K562 (cell line): ENCODE data around the gene PIK3R4. TPM values are rescaled to one million over a fixed set of nuclear protein-coding genes. Genes with fewer than 3 reads are reported as not detected.
A peak's percentile ranks its signal among the peaks of the same experiment; 100 is the strongest.

ENCODE experiments used
- ATAC-seq: fragments of 200-7000 bp; cut with Tn5 transposase; 3 replicates; pipeline ENCODE4 v1.9.1; 2020; ENCODE audit warnings: moderate library complexity
- BruUV-seq: library from RNA; stranded (reverse); fragments of 400-500 nt; replicated peaks from 2 replicates; lab custom pipeline; 2021; lab: Mats Ljungman, UMichigan
- CTCF ChIA-PET: fragments of 300-600 bp; formaldehyde crosslinking; extraction: SDS; loops from one replicate; lab custom pipeline; 2021; ENCODE audit warnings: low intra/inter-chr PET ratio; lab: Yijun Ruan, JAX
- POLR2A ChIA-PET: fragments of 300-600, 350-650 bp; sonication (Branson Sonifier 250); formaldehyde crosslinking; extraction: SDS; loops from one replicate; lab custom pipeline; 2021; ENCODE audit warnings: antibody characterized with exemption, inconsistent platforms; lab: Yijun Ruan, JAX
- DNase-seq, 4 experiments: peaks; one replicate each; pipeline versions ENCODE4 v3.0.0 to v3.0.0-alpha.2; 2011 to 2018; ENCODE audit warnings: low spot score in 3 of 4, mixed read lengths in 3 of 4; ENCODE audit errors: extremely low read depth in 1 of 4
- FAIRE-seq: peaks from 2 replicates; lab custom pipeline; 2011; peaks lifted over from hg19 to GRCh38; lab: Jason Lieb, UNC
- H2AFZ ChIP-seq: 2 replicates; pipeline ENCODE4 v1.6.0; 2011; ENCODE audit warnings: low read depth, low read length, control low read depth, inconsistent platforms
- H3K27ac ChIP-seq: fragments of 200-600 bp; 3 replicates; pipeline ENCODE4 v1.8.0; 2011; ENCODE audit warnings: low read depth, mild to moderate bottlenecking, control low read depth, inconsistent platforms, low read length, moderate library complexity, mixed read lengths; ENCODE audit errors: extremely low read depth
- H3K27me3 ChIP-seq, 2 experiments: fragments of 300-600 bp in 1 of 2; 2 replicates in 1 of 2; 3 replicates in 1 of 2; pipeline versions ENCODE4 v1.6.0 to v1.8.0; 2011; ENCODE audit warnings: inconsistent platforms in 2 of 2, low read length in 2 of 2, mild to moderate bottlenecking in 1 of 2, mixed read lengths in 1 of 2, moderate library complexity in 1 of 2; ENCODE audit not compliant: control insufficient read depth in 2 of 2, insufficient read depth in 2 of 2
- H3K36me3 ChIP-seq: fragments of 300-600 bp; 3 replicates; pipeline ENCODE4 v1.8.0; 2011; ENCODE audit warnings: mild to moderate bottlenecking, low read length, inconsistent platforms; ENCODE audit not compliant: control insufficient read depth, insufficient read depth
- H3K4me1 ChIP-seq, 2 experiments: fragments of 200-600 bp in 1 of 2; replicated peaks in 1 of 2; 2 replicates in 1 of 2; 3 replicates in 1 of 2; pipeline versions ENCODE4 v1.5.1 to v1.8.0; 2011; ENCODE audit warnings: inconsistent platforms in 2 of 2, low read length in 2 of 2, mild to moderate bottlenecking in 1 of 2, mixed read lengths in 1 of 2, moderate library complexity in 1 of 2; ENCODE audit not compliant: control insufficient read depth in 2 of 2, insufficient read depth in 2 of 2
- H3K4me2 ChIP-seq: 2 replicates; pipeline ENCODE4 v1.6.1; 2011; ENCODE audit warnings: low read length, control low read depth, inconsistent platforms, mixed read lengths; ENCODE audit not compliant: insufficient read depth
- H3K4me3 ChIP-seq: fragments of 200-600 bp; sonication (generic), shearing (Covaris generic); 2 replicates; pipeline ENCODE4 v1.5.1; 2016; ENCODE audit warnings: control low read depth, inconsistent platforms
- H3K79me2 ChIP-seq: fragments of 200-600 bp; 3 replicates; pipeline ENCODE4 v1.8.0; 2011; ENCODE audit warnings: low read length, inconsistent platforms; ENCODE audit not compliant: control insufficient read depth, insufficient read depth
- H3K9ac ChIP-seq, 2 experiments: 2 replicates each; pipeline versions ENCODE4 v1.6.0 to v1.6.1; 2011; ENCODE audit warnings: low read depth in 2 of 2, low read length in 2 of 2, control low read depth in 1 of 2, inconsistent platforms in 1 of 2, mild to moderate bottlenecking in 1 of 2, mixed read lengths in 1 of 2; ENCODE audit not compliant: insufficient read depth in 1 of 2
- H3K9me1 ChIP-seq: one replicate; pipeline ENCODE4 v1.6.0; 2011; ENCODE audit warnings: inconsistent platforms, mild to moderate bottlenecking, low read length, moderate library complexity; ENCODE audit not compliant: control insufficient read depth, insufficient read depth
- H3K9me3 ChIP-seq: replicated peaks from 2 replicates; pipeline ENCODE4 v1.5.1; 2011; ENCODE audit warnings: low read depth, low read length, inconsistent platforms; ENCODE audit not compliant: control insufficient read depth, insufficient read depth
- H4K20me1 ChIP-seq: replicated peaks from 2 replicates; pipeline ENCODE4 v1.6.1; 2011; ENCODE audit warnings: low read length, inconsistent platforms, mixed read lengths; ENCODE audit not compliant: control insufficient read depth, insufficient read depth
- CCAR2 ChIP-seq: fragments of 200-400 bp; formaldehyde crosslinking; IDR thresholded peaks from 2 replicates; pipeline ENCODE4 v1.6.1; 2017; ENCODE audit warnings: mild to moderate bottlenecking, low read depth, low read length
- EGR1 ChIP-seq: fragments of 450-650 bp; conservative IDR thresholded peaks from 2 replicates; pipeline ENCODE4 v1.6.1; 2017; ENCODE audit warnings: mild to moderate bottlenecking
- FOXP4 ChIP-seq: sonication (generic); formaldehyde crosslinking; IDR thresholded peaks from 2 replicates; pipeline ENCODE4 v1.8.0; 2022; ENCODE audit warnings: mild to moderate bottlenecking, missing genetic modification reagents, borderline replicate concordance
- HNRNPH1 ChIP-seq: fragments of 200-400 bp; formaldehyde crosslinking; optimal IDR thresholded peaks from 2 replicates; pipeline ENCODE3; 2017; ENCODE audit warnings: low read depth, mild to moderate bottlenecking, low read length, moderate library complexity
- ID3 ChIP-seq, 2 experiments: fragments of 250-450 bp in 1 of 2; fragments of 450-650 bp in 1 of 2; sonication (Bioruptor Pico) in 1 of 2; IDR thresholded peaks; 2 replicates each; pipeline versions ENCODE4 v1.6.1 to v1.8.0; 2016 to 2021; ENCODE audit warnings: mild to moderate bottlenecking in 2 of 2, moderate library complexity in 2 of 2, missing compliant biosample characterization in 1 of 2, missing genetic modification characterization in 1 of 2
- ZKSCAN1 ChIP-seq: fragments of 150-350 bp; IDR thresholded peaks from 2 replicates; pipeline ENCODE4 v1.6.1; 2016; ENCODE audit warnings: low read depth, low read length
- WGBS: fragments of 100-300 bp; shearing (Covaris generic); methylation state at CpG from one replicate; pipeline ENCODE4 v1.1.6; 2016; ENCODE audit warnings: low coverage, mixed read lengths; ENCODE audit not compliant: insufficient coverage; ENCODE audit errors: missing lambda C conversion rate; 5-methylcytosine and 5-hydroxymethylcytosine counted together
- in situ Hi-C: fragments of 300-500 bp; cut with MboI; formaldehyde crosslinking; loops from 4 replicates; pipeline ENCODE4 v1.15.0; 2018; ENCODE audit warnings: inconsistent platforms, mixed read lengths
- intact Hi-C: fragments of 100-400 bp; cut with micrococcal nuclease; formaldehyde crosslinking; loops from 2 replicates; pipeline ENCODE4 v1.14.2; 2022
- polyA plus RNA-seq, 8 experiments: library from polyadenylated mRNA; depleted of rRNA in 4 of 8; stranded (reverse) in 5 of 8; unstranded in 3 of 8; fragments of >200 nt; fragmentation: Nextera tagmentation in 2 of 8; fragmentation: Illumina TruSeq in 1 of 8; extraction: Ambion mirVana in 2 of 8; extraction: Trizol in 1 of 8; gene quantifications; 2 replicates each; pipeline versions ENCODE4 v1.2.1 to v1.2.3, GENCODE V29; 2011 to 2014; ENCODE audit warnings: inconsistent platforms in 1 of 8, missing spikeins in 1 of 8
- total RNA-seq, 7 experiments: library from RNA; depleted of rRNA in 6 of 7; stranded (reverse); fragments of >200 nt in 6 of 7; fragmentation: Illumina TruSeq in 2 of 7; extraction: Trizol in 2 of 7; gene quantifications; 2 replicates each; pipeline versions ENCODE4 v1.2.1 to v1.2.3, GENCODE V29; 2011 to 2021; ENCODE audit warnings: low replicate concordance in 1 of 7

PIK3R4 gene
- total and polyA plus RNA-seq, 9 of the 15 experiments (the other 6 are each of a cell fraction or from before 2014, with no cell fraction given) = 20.6 to 45.8 (median 26.0) TPM

GRCh38 chr3:130648293-130648692 lies 98.3 kb downstream of the PIK3R4 start:
- CTCF ChIA-PET = no interaction called here

More at GRCh38 chr3:130648293-130648692, 98.3 kb downstream of the PIK3R4 start:
- no peaks in the 10 kb centered on the region; a peak in 1 of 5 replicates for H3K4me1 ChIP-seq
- FAIRE-seq = no peak
- H3K4me2 ChIP-seq = no peak overlapping the region
- TF ChIP-seq HNRNPH1 = no peak
- TF ChIP-seq ZKSCAN1 = 0 out of 2 replicates have a peak, but pooled peaks have one; percentile 25
- TF ChIP-seq EGR1 = no peak
- no peak for TF ChIP-seq CCAR2
- no peak for TF ChIP-seq FOXP4
- no peak for TF ChIP-seq ID3 (CRISPR knock-in tag; IDR thresholded peaks at IDR 0.05)
- TF ChIP-seq ID3 (tag; IDR thresholded peaks at IDR 0.05) = no peak
- no peak overlapping the region for H3K27ac ChIP-seq
- no peak overlapping the region for H3K9ac ChIP-seq
- intact Hi-C loops (no loop called here), in situ Hi-C loops (no loop called here)
- H3K4me3 ChIP-seq = no peak overlapping the region
- H3K79me2 ChIP-seq = no peaks in the 10 kb centered on the region
- DNase-seq = no peak
- H3K27me3 ChIP-seq = peaks cover 2 to 5% of the 10 kb centered on the region in 2 experiments; a peak in 2 of 5 replicates
- H3K36me3 ChIP-seq = no peaks in the 10 kb centered on the region
- H3K9me3 ChIP-seq = no peaks in the 10 kb centered on the region
- no peaks in the 10 kb centered on the region for H3K9me1 ChIP-seq
- ATAC-seq = no peak
- no peaks in the 10 kb centered on the region for H4K20me1 ChIP-seq
- no TSS peak for BruUV-seq
- POLR2A ChIA-PET = no interaction called here
- no peak overlapping the region for H2AFZ ChIP-seq
- 47% methylated on average over 2 of the region's 2 CpGs for WGBS
